ENCODE results near the gene VAT1L. TPM values are rescaled to one million over a fixed set of nuclear protein-coding genes. Genes with fewer than 3 reads are reported as not detected.

Gene VAT1L
- total and polyA plus RNA-seq, 2 experiments from 2014 or later, result 3.1 to 5.9 TPM

GRCh38 chr16:77868478-77868877, 80.1 kb downstream of the VAT1L start:
- 86% methylated on average over 5 of the region's 5 CpGs for WGBS (ENCODE audit: low lambda C conversion rate, missing lambda C conversion rate)
- H3K79me2 ChIP-seq, result no peaks in the 10 kb centered on the region
- TF ChIP-seq CTCF (IDR thresholded peaks at IDR 0.05; ENCODE audit: poor library complexity), result no peak
- no peak for TF ChIP-seq EZH2phosphoT487 (IDR thresholded peaks at IDR 0.05; ENCODE audit: low read depth, severe bottlenecking, unreplicated experiment)
- TF ChIP-seq EZH2 (IDR thresholded peaks at IDR 0.05; ENCODE audit: borderline replicate concordance), result no peak

DNA sequence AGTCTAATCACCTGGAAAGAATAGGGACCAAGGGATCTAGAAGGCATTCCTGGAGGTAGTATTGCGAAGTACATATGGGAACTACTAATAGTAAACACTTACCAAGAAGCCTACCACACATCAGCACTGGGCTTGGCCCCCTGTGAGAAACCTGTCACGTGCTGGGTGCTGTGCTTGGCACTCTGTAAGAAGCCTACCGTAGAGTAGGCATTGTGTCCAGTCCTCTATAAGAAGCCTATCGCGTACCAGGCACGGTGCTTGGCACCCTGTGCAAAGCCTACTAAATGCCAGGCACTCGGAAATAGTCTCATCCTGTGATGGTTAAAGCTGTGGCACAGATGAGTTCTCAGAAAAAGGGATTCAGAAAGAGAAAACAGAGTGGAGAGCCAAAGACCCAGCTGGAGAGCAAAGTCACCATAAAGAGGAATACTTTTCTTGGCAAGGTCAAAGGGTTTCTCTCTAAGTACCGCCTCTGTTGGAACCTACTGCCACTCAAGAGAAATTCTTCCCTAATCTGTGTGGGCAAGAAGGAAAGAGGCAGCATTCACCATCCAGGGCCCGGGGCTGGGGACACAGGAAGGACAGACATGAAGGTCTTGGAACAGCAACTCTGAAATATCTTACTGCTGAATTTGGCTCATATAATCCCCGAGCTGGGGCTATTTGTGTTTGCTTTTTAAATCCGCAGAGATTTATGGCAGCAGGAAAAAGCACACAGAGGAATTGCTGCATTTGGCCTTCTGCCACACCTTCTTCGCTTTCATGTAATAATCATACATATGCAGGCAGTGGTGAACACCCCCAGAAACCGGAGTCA, 81.8 kb downstream of the VAT1L start:
- no peaks in the 10 kb centered on the region for H4K20me1 ChIP-seq (ENCODE audit: insufficient read depth, poor library complexity, severe bottlenecking)
- DNase-seq (ENCODE audit: low spot score), result peak; percentile 21
- 65% methylated on average over 13 of the region's 13 CpGs for WGBS (ENCODE audit: low lambda C conversion rate, missing lambda C conversion rate)

More at GRCh38 chr16:77868478-77868877, 80.1 kb downstream of the VAT1L start:
- no peak overlapping the region for H3K27ac ChIP-seq
- peaks cover 10% of the 10 kb centered on the region for H3K4me1 ChIP-seq (ENCODE audit: insufficient read depth)
- H4K20me1 ChIP-seq (ENCODE audit: insufficient read depth, poor library complexity, severe bottlenecking), result no peaks in the 10 kb centered on the region
- no peaks in the 10 kb centered on the region for H3K9me3 ChIP-seq (ENCODE audit: low read depth)
- no peaks in the 10 kb centered on the region for H3K9me2 ChIP-seq (replicated peaks; ENCODE audit: insufficient read depth)
- no peaks in the 10 kb centered on the region for H3K27me3 ChIP-seq
- H3K4me3 ChIP-seq, result no peak overlapping the region
- H2AFZ ChIP-seq, result no peak overlapping the region
- no peaks in the 10 kb centered on the region for H3K36me3 ChIP-seq (replicated peaks; ENCODE audit: insufficient read depth, low read depth)
- H3K4me2 ChIP-seq, result no peak overlapping the region
- DNase-seq (ENCODE audit: low spot score), result no peak

DNA sequence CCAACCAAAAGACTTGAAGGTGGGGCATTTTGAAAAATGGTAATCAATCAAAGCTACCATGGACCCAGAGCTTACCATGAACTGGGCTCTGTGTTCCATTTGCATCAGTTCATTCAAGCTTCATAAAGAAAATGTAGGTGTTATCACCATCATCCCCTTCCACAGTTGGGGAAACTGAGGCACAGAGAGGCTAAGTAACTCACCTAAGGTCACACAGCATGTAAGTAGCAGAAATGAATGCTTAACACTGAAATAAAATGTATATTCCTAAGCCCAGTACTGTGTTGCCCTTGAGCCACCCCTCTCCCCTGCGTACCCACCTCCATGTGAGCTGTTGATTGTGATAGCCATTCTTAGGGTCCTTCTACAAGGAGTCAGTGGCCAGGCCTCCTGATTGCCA, 83.6 kb downstream of the VAT1L start:
- no peak for TF ChIP-seq EZH2phosphoT487 (IDR thresholded peaks at IDR 0.05; ENCODE audit: low read depth, severe bottlenecking, unreplicated experiment)
- no peak for TF ChIP-seq CTCF (IDR thresholded peaks at IDR 0.05; ENCODE audit: poor library complexity)
- no peak for TF ChIP-seq EZH2 (IDR thresholded peaks at IDR 0.05; ENCODE audit: borderline replicate concordance)
- Histone ChIP-seq H3K27ac (no peak overlapping the region), H3K4me1 (ENCODE audit: insufficient read depth) (peaks cover 10% of the 10 kb centered on the region), H3K79me2 (no peaks in the 10 kb centered on the region), H3K9me3 (ENCODE audit: low read depth) (no peaks in the 10 kb centered on the region), H3K4me3 (no peak overlapping the region), H3K36me3 (replicated peaks; ENCODE audit: insufficient read depth, low read depth) (no peaks in the 10 kb centered on the region), H3K27me3 (no peaks in the 10 kb centered on the region), H2AFZ (no peak overlapping the region), H3K9me2 (replicated peaks; ENCODE audit: insufficient read depth) (no peaks in the 10 kb centered on the region), H3K4me2 (no peak overlapping the region), H4K20me1 (ENCODE audit: insufficient read depth, poor library complexity, severe bottlenecking) (no peaks in the 10 kb centered on the region)
- 92% methylated on average over 1 of the region's 1 CpG for WGBS (ENCODE audit: low lambda C conversion rate, missing lambda C conversion rate)
- no peak for DNase-seq (ENCODE audit: low spot score)

More for the DNA sequence above, 81.8 kb downstream of the VAT1L start:
- no peak for TF ChIP-seq EZH2phosphoT487 (IDR thresholded peaks at IDR 0.05; ENCODE audit: low read depth, severe bottlenecking, unreplicated experiment)
- TF ChIP-seq EZH2 (IDR thresholded peaks at IDR 0.05; ENCODE audit: borderline replicate concordance), result no peak
- no peak for TF ChIP-seq CTCF (IDR thresholded peaks at IDR 0.05; ENCODE audit: poor library complexity)
- peak overlapping the region; percentile 25 for H3K4me2 ChIP-seq
- no peaks in the 10 kb centered on the region for H3K9me3 ChIP-seq (ENCODE audit: low read depth)
- no peaks in the 10 kb centered on the region for H3K27me3 ChIP-seq
- peaks cover 10% of the 10 kb centered on the region for H3K4me1 ChIP-seq (ENCODE audit: insufficient read depth)
- no peaks in the 10 kb centered on the region for H3K36me3 ChIP-seq (replicated peaks; ENCODE audit: insufficient read depth, low read depth)
- H3K79me2 ChIP-seq, result no peaks in the 10 kb centered on the region
- no peak overlapping the region for H2AFZ ChIP-seq
- peak overlapping the region; percentile 20 for H3K27ac ChIP-seq
- no peaks in the 10 kb centered on the region for H3K9me2 ChIP-seq (replicated peaks; ENCODE audit: insufficient read depth)
- no peak overlapping the region for H3K4me3 ChIP-seq
